Daoy (cell line): ENCODE data around the gene OXNAD1. TPM values are rescaled to one million over a fixed set of nuclear protein-coding genes. Genes with fewer than 3 reads are reported as not detected.

Experiments used
- DNase-seq: peaks from one replicate; pipeline ENCODE4 v3.0.0-alpha.2; 2015; ENCODE audit warnings: low read depth
- total RNA-seq: library from RNA; depleted of rRNA; stranded (reverse); fragments of >200 nt; shearing (Covaris generic); gene quantifications from 2 replicates; pipeline ENCODE4 v1.2.3, GENCODE V29; 2014

The OXNAD1 gene
- total RNA-seq, 1 experiment from 2014 or later = 15.1 TPM

DNA sequence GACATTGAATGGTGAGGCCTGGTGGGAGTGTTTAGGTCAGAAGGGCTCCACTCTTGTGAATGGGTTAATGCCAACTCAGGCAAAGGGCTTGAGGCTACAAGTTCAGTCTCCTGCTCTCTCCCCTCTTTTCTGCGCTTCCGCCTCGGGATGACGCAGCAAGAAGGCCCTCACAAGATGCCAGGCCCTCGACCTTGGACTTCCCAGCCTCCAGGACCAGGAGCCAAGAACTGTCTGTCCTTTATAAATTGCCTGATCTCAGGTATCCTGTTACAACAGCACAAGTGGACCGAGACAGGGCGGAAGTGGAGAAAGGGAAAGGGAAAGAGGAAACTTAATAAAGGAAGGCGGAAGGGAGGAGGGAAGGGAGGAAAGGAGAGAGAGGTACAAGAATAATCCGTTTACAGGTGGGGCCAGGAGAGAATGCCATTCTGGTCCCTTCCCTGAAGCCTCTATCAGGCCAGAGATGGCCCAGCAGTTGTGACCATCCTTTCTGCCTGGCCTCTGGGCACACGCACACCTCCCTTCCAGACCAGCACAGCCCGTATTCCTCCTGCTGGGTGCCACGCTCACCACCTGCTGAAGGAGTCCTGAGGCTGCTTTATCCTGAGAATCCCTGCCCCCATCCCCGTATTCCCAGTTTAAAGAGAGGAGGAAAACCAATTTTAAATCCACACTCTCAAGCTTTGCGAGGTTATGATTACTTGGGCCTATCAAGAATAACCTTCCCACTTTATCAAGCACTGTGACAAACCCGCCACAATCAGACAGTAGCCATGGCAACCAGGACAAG is 64.2 kb downstream of the OXNAD1 start:
- DNase-seq = no peak

GRCh38 chr3:16329826-16330129 is 64.8 kb downstream of the OXNAD1 start:
- no peak for DNase-seq

GRCh38 chr3:16330351-16330750 is 65.3 kb downstream of the OXNAD1 start:
- no peak for DNase-seq

GRCh38 chr3:16331319-16331883 is 66.4 kb downstream of the OXNAD1 start:
- no peak for DNase-seq

DNA sequence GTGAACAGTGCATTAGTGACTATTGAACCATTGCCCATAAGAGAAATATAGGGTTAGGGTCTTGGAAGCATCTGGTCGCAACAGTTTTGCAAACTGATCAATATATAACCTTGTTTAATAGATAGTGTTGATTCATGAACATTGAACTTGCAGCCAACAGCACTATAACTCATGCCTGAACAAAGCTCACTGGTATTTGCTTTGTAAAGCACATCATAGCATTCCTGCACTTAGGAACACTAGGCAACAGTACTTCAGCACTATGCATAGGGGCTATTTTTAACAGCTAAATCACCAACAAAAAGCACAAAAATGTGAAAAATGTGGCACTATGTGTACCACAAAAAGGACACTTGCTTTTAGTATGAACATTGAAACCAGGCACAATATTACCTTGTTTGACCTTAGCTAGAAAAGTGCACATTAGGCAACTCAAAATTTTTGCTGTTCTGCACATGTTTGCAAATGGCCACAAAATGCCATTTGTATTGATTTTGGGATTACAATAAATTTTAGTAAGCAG is 68.0 kb downstream of the OXNAD1 start:
- DNase-seq = no peak

DNA sequence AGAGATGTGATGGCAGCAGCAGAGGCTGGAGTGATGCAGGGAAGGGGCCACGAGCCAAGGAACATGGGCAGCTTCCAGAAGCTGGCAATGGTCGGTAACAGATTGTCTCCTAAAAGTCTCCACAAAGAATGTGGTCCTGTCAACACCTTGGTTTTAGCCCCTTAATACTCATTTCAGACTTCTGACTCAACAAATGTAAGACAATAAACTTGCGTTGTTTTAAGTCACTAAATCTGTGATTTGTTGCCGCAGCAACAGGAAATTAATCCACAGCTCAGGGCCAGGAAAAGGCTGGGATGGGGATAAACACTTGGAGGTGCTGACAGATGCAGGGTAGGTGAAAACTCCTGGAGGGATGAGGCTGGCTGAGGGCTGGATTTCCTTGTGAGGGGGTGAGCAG is 69.9 kb downstream of the OXNAD1 start:
- no peak for DNase-seq

DNA sequence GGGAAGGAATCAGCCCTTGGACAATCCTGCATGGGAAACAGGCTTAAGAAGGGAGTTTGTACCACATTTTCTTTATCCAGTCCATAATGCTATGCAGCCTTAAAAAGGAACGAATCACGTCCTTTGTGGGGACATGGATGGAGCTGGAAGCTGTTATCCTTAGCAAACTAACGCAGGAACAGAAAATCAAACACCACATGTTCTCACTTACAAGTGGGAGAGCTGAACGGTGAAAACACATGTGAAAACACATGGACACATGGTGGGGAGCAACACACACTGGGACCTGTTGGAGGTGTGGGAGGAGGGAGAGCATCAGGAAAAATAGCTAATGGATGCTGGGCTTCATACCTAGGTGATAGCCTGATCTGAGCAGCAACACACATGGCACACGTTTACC is 70.3 kb downstream of the OXNAD1 start:
- no peak for DNase-seq

DNA sequence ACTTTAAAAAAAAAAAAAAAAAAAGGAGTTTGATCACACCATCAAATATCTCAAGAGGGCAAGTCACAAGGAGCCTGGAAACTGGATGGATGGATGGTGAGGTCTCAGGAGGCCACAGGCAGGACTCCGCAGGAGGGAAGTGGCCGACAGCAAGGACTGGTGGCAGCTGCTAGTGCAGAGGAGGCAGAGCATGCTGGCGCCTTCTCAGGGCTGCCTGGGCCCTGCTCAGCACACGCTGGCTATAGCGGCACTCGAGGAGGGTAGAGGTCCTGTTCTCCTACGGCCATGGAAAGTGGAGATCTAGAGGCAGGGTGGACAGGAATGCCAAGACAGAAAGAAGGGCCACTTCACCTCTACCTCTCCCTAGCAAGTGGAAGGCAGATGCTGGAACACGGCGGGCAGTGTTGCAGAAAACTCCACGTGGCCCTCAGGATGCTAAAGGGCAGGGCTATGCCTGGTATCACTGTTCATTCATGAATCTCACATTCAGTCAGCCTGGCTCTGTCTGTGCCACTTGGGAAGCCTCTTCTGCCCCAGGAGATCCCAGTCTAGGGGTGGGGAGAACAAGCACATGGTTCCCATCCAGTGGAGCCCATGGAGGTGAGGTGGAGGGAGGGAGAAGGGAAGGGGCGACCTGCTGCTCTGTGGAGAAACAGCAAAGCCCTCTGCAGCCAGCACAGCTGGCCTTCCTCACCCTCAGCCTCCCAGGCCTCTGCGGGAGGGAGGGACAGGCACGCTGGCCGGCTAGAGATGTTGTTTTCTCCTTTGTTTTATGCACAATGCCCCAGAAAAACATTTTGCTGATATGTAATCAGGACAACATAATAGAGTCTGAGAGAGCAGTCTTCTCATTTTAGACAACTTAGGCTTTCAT is 71.0 kb downstream of the OXNAD1 start:
- no peak for DNase-seq

DNA sequence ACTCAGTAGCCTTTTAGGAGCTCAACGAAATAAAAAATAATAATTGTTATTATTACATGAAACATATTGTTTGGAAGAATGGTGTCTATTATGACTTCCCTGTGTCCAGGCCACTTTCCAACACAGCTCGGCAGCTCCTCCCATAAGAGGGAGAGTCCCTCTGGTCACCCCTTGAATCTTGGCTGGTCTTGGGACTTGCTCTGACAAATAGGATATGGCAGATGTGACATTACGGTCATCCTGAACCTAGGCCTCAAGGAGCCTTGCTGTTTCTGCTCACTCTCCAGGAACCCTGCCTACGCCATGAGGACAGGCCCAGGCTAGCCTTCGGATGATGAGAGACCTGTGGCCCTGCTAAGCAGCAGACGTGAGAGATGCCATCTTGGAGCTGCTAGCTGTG is 71.8 kb downstream of the OXNAD1 start:
- DNase-seq = no peak

DNA sequence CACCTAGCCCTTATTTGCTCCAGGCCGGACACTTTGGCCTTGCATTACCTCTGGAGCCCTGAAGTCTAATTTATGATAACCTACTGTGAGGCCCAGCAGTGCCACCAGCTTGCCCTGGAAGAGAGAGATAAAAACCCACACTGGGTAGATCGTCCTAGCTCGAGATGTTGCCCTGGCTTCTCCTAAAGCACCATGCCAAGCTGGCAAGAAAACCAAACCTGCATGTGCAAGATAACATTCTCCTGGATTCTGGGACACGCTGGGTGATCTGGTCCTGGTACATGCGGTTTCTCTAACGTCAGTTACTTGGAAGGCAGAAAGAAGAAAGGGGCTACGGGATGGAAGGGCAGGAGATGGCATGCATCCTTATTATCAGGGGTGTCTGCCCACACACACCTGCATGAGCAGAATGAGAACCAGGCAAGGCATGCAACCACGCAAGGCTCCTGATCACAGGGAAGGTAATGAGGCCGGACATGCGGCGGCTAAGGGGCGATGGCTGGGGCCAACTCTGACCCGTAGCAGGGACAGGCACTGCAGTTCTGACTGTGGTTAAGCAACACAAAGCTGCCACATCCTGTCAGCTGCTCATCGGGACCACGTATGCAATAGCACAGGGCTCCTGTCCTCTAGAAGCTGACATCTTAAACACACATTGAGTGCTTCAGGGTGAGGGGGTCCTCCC is 73.0 kb downstream of the OXNAD1 start:
- DNase-seq = no peak

DNA sequence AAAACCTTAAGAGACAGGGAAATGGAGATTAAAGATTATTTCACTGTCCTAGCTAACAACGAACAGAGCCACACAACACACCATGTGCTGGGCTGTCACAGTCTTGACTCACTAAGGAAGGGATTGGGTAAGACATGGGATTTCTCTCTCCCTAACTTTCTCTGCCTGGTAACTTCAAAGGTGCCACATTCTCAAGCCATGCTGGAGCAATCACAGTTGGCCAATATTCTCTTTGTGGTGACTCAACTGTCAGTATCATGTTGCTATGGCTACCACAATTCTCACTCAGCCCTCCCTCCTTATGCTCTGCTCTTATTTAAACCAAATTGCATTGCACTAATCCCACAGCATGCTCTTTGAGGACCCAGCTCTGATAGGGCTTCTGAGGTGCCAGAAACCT is 74.0 kb downstream of the OXNAD1 start:
- DNase-seq = peak; percentile 52

- no peak for DNase-seq
Observed at GRCh38 chr3:16343101-16343500, 78.1 kb downstream of the OXNAD1 start.

- no peak for DNase-seq
Observed at GRCh38 chr3:16346413-16347081, 81.5 kb downstream of the OXNAD1 start.

DNA sequence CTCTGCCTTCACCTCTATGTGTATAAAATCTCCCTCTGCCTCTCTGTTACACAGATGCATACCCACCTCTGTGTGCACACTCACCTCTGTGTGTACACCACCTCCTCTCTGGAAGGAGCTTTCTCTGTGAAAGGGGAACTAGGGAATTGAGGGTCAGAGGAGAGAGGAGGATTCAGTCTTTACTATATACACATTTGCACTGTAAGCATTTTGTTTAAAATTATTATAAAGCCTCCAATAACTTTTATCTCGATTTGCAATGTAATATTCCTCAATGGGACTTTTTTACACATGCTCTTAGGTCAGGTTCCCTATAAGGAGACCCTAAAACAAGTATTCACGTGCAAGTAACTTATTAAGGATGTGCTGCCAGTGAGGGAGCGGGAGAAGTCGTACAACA is 82.5 kb downstream of the OXNAD1 start:
- DNase-seq = no peak

GRCh38 chr3:16349986-16350596 is 85.1 kb downstream of the OXNAD1 start:
- peak; percentile 57 for DNase-seq

DNA sequence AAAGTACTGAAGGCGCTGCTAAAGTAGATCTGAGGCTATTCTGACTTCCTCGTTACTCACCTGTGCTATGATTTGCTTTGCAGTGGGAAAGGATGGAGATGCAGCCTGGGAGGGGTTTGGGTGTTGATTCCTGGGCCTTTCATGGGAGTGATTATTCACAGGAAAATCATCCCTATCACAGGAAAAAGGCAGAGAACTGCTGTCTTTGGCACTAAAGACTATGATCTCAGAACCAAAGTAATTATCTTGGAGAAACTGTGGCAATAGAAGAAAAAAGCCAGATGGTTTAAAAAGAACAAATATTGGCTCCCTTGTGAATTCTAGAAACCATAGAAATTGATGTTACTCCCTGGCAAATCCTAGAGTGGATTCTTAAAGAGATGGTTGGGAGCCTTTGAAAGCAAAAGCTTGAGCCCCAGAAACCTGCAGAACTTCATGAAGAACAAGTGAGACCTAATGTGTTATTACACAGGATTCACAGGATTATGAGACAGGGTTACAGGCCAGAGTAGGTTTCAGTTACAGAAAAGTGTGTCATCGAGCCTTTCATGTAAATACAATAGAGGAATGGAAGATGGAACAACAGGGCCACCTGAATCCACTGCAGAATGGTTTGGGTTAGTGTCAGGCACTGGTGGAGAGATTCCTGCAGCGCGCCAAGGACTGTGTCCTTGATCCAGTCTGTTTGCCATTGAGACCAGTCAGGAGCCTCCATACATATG is 85.7 kb downstream of the OXNAD1 start:
- peak; percentile 23 for DNase-seq

- no peak for DNase-seq
Observed at GRCh38 chr3:16352428-16352827, 87.4 kb downstream of the OXNAD1 start.

DNA sequence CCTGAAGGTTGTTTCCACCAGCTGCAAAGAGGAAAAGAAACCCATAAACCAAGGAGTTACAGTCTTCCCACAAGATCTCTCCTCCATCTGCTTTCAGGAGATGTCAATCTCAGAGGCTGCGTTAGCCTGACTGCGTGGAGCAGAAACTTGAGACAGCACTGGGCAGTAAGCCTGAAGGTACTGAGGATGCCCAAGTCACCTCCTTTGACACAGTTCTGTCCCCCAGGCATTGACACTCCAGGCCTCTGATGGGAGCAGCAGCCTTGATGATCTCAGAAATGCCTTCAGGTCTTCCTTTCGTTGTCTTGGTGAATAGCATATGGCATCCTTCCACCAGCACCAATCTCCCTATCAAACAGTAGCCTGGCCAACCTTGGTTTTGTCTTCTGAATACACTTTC is 89.3 kb downstream of the OXNAD1 start:
- no peak for DNase-seq
